CD14-positive monocyte (primary cell): Measurements from ENCODE around the gene ZP1. TPM values are rescaled to one million over a fixed set of nuclear protein-coding genes. Genes with fewer than 3 reads are reported as not detected.

Experiments
- DNase-seq, 3 donors: peaks; one replicate each; pipeline ENCODE4 v3.0.0-alpha.2; 2011 to 2022
- H2AFZ ChIP-seq: 2 replicates; pipeline ENCODE4 v1.6.0; 2012; ENCODE audit warnings: mild to moderate bottlenecking, low read depth, low read length, inconsistent platforms; ENCODE audit not compliant: insufficient read depth, poor library complexity, severe bottlenecking
- H3K27ac ChIP-seq, 2 donors: 1 replicate in 1 of 2; 2 replicates in 1 of 2; pipeline ENCODE4 v1.5.1; 2012 to 2013; ENCODE audit warnings: low read length in 2 of 2, control low read depth in 1 of 2, inconsistent platforms in 1 of 2, low read depth in 1 of 2, mild to moderate bottlenecking in 1 of 2
- H3K27me3 ChIP-seq, 2 donors: one replicate each; pipeline versions ENCODE4 v1.6.0 to v1.6.1; 2011 to 2013; ENCODE audit warnings: low read length in 2 of 2; ENCODE audit not compliant: control insufficient read depth in 2 of 2, insufficient read depth in 2 of 2
- H3K36me3 ChIP-seq, 2 donors: replicated peaks in 1 of 2; 1 replicate in 1 of 2; 2 replicates in 1 of 2; pipeline versions ENCODE4 v1.5.1 to v1.6.1; 2012 to 2013; ENCODE audit warnings: low read length in 2 of 2, control low read depth in 1 of 2, inconsistent platforms in 1 of 2, mild to moderate bottlenecking in 1 of 2; ENCODE audit not compliant: insufficient read depth in 2 of 2, control insufficient read depth in 1 of 2
- H3K4me1 ChIP-seq, 2 donors: 1 replicate in 1 of 2; 2 replicates in 1 of 2; pipeline versions ENCODE4 v1.5.1 to v1.6.1; 2012 to 2013; ENCODE audit warnings: low read length in 2 of 2, control low read depth in 1 of 2, inconsistent platforms in 1 of 2, mild to moderate bottlenecking in 1 of 2, moderate library complexity in 1 of 2; ENCODE audit not compliant: insufficient read depth in 2 of 2, control insufficient read depth in 1 of 2
- H3K4me2 ChIP-seq: replicated peaks from 2 replicates; pipeline ENCODE3; 2012; ENCODE audit warnings: low read length, moderate library complexity, mild to moderate bottlenecking; ENCODE audit not compliant: poor library complexity, severe bottlenecking; ENCODE audit errors: extremely low read depth
- H3K4me3 ChIP-seq, 3 experiments: fragments of 200-600 bp in 1 of 3; sonication (generic) in 1 of 3; replicated peaks in 1 of 3; 1 replicate in 2 of 3; 2 replicates in 1 of 3; pipeline ENCODE4 v1.5.1; 2011 to 2013; ENCODE audit warnings: low read length in 3 of 3, mild to moderate bottlenecking in 3 of 3, control low read depth in 2 of 3, low read depth in 2 of 3, inconsistent platforms in 1 of 3, moderate library complexity in 1 of 3
- H3K79me2 ChIP-seq: 2 replicates; pipeline ENCODE4 v1.6.0; 2012; ENCODE audit warnings: mild to moderate bottlenecking, control low read depth, inconsistent platforms, low read length, moderate library complexity; ENCODE audit not compliant: insufficient read depth
- H3K9ac ChIP-seq: 2 replicates; pipeline ENCODE4 v1.6.0; 2017; ENCODE audit warnings: low read length, mild to moderate bottlenecking; ENCODE audit not compliant: insufficient read depth, poor library complexity, severe bottlenecking
- H3K9me3 ChIP-seq, 2 donors: replicated peaks in 1 of 2; 1 replicate in 1 of 2; 2 replicates in 1 of 2; pipeline versions ENCODE4 v1.5.1 to v1.6.1; 2012 to 2013; ENCODE audit warnings: low read length in 2 of 2, control low read depth in 1 of 2; ENCODE audit not compliant: control insufficient read depth in 1 of 2, insufficient read depth in 1 of 2
- H4K20me1 ChIP-seq: 2 replicates; pipeline ENCODE4 v1.6.0; 2012; ENCODE audit warnings: mild to moderate bottlenecking, low read length, control low read depth, moderate library complexity; ENCODE audit not compliant: insufficient read depth
- H3K27ac Mint-ChIP-seq, 7 donors: one replicate each; pipeline ENCODE4 v1.8.0; 2020; ENCODE audit warnings: mild to moderate bottlenecking in 7 of 7, mixed read lengths in 7 of 7, moderate library complexity in 6 of 7, inconsistent platforms in 2 of 7
- H3K27me3 Mint-ChIP-seq, 3 donors: one replicate each; pipeline ENCODE4 v1.8.0; 2021 to 2022; ENCODE audit warnings: low read depth in 3 of 3, mild to moderate bottlenecking in 3 of 3, mixed read lengths in 3 of 3, moderate library complexity in 3 of 3, inconsistent platforms in 1 of 3
- H3K36me3 Mint-ChIP-seq, 2 donors: one replicate each; pipeline ENCODE4 v1.8.0; 2020; ENCODE audit warnings: mixed read lengths in 2 of 2, inconsistent platforms in 1 of 2, mild to moderate bottlenecking in 1 of 2
- H3K4me1 Mint-ChIP-seq: one replicate; pipeline ENCODE4 v1.8.0; 2020; ENCODE audit warnings: mild to moderate bottlenecking, mixed read lengths
- H3K4me3 Mint-ChIP-seq, 2 donors: one replicate each; pipeline ENCODE4 v1.8.0; 2020; ENCODE audit warnings: mild to moderate bottlenecking in 2 of 2, mixed read lengths in 2 of 2, moderate library complexity in 1 of 2
- H3K9me3 Mint-ChIP-seq, 7 donors: one replicate each; pipeline ENCODE4 v1.8.0; 2020 to 2022; ENCODE audit warnings: mixed read lengths in 7 of 7, mild to moderate bottlenecking in 6 of 7, moderate library complexity in 6 of 7, inconsistent platforms in 2 of 7
- WGBS: methylation state at CpG from one replicate; pipeline ENCODE4 v1.1.5; 2013; ENCODE audit warnings: missing lambda C conversion rate; ENCODE audit not compliant: insufficient coverage; 5-methylcytosine and 5-hydroxymethylcytosine counted together
- intact Hi-C, 2 donors: fragments of 100-400 bp; cut with micrococcal nuclease; formaldehyde crosslinking; loops; one replicate each; pipeline versions ENCODE4 v1.15.0 to v1.15.1; 2023
- polyA plus RNA-seq, 3 donors: library from polyadenylated mRNA; depleted of rRNA in 1 of 3; unstranded in 2 of 3; stranded (reverse) in 1 of 3; fragments of 300-500 nt in 2 of 3; fragments of >200 nt in 1 of 3; fragmentation: Illumina TruSeq in 2 of 3; gene quantifications; 1 replicate in 2 of 3; 2 replicates in 1 of 3; pipeline ENCODE4 v1.2.3, GENCODE V29; 2012 to 2021
- TF ChIP-seq, protein P1 (sequence below): fragments of 200-600 bp; IDR thresholded peaks from one replicate; pipeline ENCODE4 v1.8.0; 2022; ENCODE audit warnings: antibody characterized with exemption, mild to moderate bottlenecking

The ZP1 gene
- polyA plus RNA-seq, 3 donors = 0.09 to 0.40 TPM; not detected in 1

- peaks cover 45 to 60% (median 53%) of the 10 kb centered on the region in 3 donors for H3K27me3 Mint-ChIP-seq
- intact Hi-C loops = no loop called here
These were observed 57.0 kb downstream of the ZP1 start, which contains the start of gene TMEM132A for GRCh38 chr11:60924110-60924905. TMEM132A (plus strand) TSS chr11:60924460; CDS start chr11:60924634, 174 bp downstream.

More at GRCh38 chr11:60924110-60924905, 57.0 kb downstream of the ZP1 start, which contains the start of gene TMEM132A:
- 2% methylated on average over 64 of the region's 69 CpGs for WGBS
- peaks cover 30 to 39% of the 10 kb centered on the region in 2 donors for H3K36me3 ChIP-seq
- no peak for DNase-seq
- Mint-ChIP-seq H3K9me3 (peaks cover 0 to 10% (median 4%) of the 10 kb centered on the region in 7 donors), H3K27ac (peak within 1 kb of the TSS in 2 of 7 donors; percentile 32 to 64), H3K36me3 (peaks cover 40 to 43% of the 10 kb centered on the region in 2 donors), H3K4me1 (peaks cover 19% of the 10 kb centered on the region), H3K4me3 (peak within 1 kb of the TSS; percentile 34 to 83)
- TF ChIP-seq, protein P1, sequence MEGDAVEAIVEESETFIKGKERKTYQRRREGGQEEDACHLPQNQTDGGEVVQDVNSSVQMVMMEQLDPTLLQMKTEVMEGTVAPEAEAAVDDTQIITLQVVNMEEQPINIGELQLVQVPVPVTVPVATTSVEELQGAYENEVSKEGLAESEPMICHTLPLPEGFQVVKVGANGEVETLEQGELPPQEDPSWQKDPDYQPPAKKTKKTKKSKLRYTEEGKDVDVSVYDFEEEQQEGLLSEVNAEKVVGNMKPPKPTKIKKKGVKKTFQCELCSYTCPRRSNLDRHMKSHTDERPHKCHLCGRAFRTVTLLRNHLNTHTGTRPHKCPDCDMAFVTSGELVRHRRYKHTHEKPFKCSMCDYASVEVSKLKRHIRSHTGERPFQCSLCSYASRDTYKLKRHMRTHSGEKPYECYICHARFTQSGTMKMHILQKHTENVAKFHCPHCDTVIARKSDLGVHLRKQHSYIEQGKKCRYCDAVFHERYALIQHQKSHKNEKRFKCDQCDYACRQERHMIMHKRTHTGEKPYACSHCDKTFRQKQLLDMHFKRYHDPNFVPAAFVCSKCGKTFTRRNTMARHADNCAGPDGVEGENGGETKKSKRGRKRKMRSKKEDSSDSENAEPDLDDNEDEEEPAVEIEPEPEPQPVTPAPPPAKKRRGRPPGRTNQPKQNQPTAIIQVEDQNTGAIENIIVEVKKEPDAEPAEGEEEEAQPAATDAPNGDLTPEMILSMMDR = no peak
- H3K9ac ChIP-seq = no peak within 1 kb of the TSS
- H3K27ac ChIP-seq = no peak within 1 kb of the TSS
- H2AFZ ChIP-seq = peak within 1 kb of the TSS; percentile 30
- peak within 1 kb of the TSS; percentile 74 for H3K4me2 ChIP-seq
- H3K27me3 ChIP-seq = peaks cover 25 to 46% of the 10 kb centered on the region in 2 donors
- H3K9me3 ChIP-seq = peaks cover 0 to 9% of the 10 kb centered on the region in 2 donors
- peaks cover 4% of the 10 kb centered on the region for H4K20me1 ChIP-seq
- H3K4me3 ChIP-seq = peak within 1 kb of the TSS in 1 of 3 experiments; percentile 56
- H3K4me1 ChIP-seq = peaks cover 25% of the 10 kb centered on the region in 2 donors
- peaks cover 6% of the 10 kb centered on the region for H3K79me2 ChIP-seq

Other genes with a start within 250 kb of the ZP1 start
- gene MS4A8, start 167.9 kb upstream of the ZP1 start, polyA plus RNA-seq = not detected
- gene MS4A18, start 142.8 kb upstream of the ZP1 start, polyA plus RNA-seq = not detected
- not detected for gene MS4A15, start 110.7 kb upstream of the ZP1 start, polyA plus RNA-seq
- not detected for gene MS4A10, start 82.2 kb upstream of the ZP1 start, polyA plus RNA-seq
- gene CCDC86, start 25.4 kb upstream of the ZP1 start, polyA plus RNA-seq = 10 to 100 TPM in 1 of 3 donors, 1 to 10 TPM in 2; 7.2 to 10.2 (median 8.3) TPM
- under 1 TPM; 0.32 to 0.65 (median 0.46) TPM for gene PTGDR2, start 11.6 kb upstream of the ZP1 start, polyA plus RNA-seq
- gene PRPF19, start 39.0 kb downstream of the ZP1 start, polyA plus RNA-seq = 10 to 100 TPM in 2 of 3 donors, 1 to 10 TPM in 1; 7.8 to 33.2 (median 12.2) TPM
- gene TMEM109, start 46.6 kb downstream of the ZP1 start, polyA plus RNA-seq = 100 to 1,000 TPM in 2 of 3 donors, 10 to 100 TPM in 1; 22.7 to 112 (median 110) TPM
- under 1 TPM; 0.01 to 0.31 (median 0.21) TPM for gene TMEM132A, start 56.9 kb downstream of the ZP1 start, polyA plus RNA-seq
- 100 to 1,000 TPM in 1 of 3 donors, 10 to 100 TPM in 2; 27.1 to 121 (median 35.0) TPM for gene SLC15A3, start 84.6 kb downstream of the ZP1 start, polyA plus RNA-seq
- gene CD6, start 104.1 kb downstream of the ZP1 start, polyA plus RNA-seq = under 1 TPM; 0.09 to 0.39 (median 0.39) TPM
- gene CD5, start 234.9 kb downstream of the ZP1 start, polyA plus RNA-seq = under 1 TPM in 2 of 3 donors, not detected in 1; 0.34 to 0.61 TPM